GM21360 (cell line): ENCODE measurements around the gene ANKHD1.
"Not testable (repeated sequence)": the region's sequence is repeated elsewhere in the genome, so short reads cannot be mapped to it uniquely, and the experiment has no call there.

Experiments
- ATAC-seq: cut with Tn5 transposase; IDR thresholded peaks from one replicate; pipeline ENCODE4 v1.9.1; 2021; ENCODE audit warnings: mild to moderate bottlenecking, moderate library complexity; ENCODE audit not compliant: unreplicated experiment

The ANKHD1 gene

DNA sequence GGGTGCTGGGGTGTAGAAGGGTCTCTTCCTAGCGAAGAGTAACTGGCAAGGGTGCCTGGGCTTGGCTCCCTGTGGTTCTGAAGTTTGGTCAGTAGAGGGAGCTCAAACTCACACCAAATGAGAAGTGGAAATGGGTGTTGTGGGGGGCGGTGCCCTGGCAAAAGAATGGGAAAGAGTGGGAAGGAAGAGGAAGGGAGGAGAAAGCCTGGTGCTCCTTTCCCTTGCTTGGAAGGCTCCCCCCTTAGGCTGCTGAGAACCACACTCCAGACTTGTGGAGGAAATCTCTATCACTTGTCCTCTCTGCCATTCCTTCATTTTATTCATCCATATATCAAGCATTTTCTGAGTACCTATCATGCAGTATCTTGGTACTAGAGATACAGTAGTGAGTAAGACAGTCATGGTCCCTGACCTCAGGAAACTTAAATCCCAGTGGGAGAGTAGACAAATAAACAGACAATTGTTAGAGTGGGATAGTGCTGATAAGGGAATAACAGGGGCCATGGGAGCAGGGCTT lies 28.6 kb upstream of the ANKHD1 start:
- ATAC-seq: no peak

DNA sequence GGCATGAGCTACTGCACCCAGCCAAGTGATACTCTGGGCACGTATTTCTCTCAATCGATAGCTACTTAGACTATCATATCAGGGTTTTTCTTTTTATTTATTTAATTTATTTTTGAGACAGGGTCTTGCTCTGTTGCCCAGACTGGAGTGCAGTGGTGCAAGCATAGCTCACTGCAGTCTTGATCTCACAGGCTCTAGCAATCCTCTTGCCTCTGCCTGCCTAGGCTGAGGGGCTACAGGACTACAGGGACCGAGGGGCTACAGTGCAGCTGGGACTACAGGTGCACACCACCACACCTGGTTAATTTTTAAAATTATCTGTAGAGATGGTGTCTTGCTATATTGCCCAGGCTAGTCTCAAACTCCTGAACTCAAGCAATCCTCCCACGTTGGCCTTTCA lies 20.3 kb upstream of the ANKHD1 start:
- ATAC-seq: no peak

DNA sequence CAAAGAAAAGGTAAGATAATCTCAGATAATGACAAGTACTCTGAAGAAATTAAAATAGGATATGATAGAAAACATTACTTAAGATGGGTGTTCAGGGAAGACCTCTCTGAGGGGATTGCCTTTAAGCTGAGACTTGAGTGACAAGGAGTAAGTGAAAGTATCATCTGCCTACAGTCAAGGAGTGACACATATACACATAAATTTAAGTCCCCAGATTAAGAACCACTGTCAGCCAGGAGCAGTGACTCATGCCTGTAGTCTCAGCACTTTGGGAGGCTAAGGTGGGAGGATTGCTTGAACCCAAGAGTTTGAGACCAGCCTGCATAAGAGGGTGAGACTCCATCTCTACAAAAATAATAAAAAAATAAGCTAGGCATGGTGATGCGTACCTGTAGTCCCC lies 19.7 kb upstream of the ANKHD1 start:
- ATAC-seq: no peak

DNA sequence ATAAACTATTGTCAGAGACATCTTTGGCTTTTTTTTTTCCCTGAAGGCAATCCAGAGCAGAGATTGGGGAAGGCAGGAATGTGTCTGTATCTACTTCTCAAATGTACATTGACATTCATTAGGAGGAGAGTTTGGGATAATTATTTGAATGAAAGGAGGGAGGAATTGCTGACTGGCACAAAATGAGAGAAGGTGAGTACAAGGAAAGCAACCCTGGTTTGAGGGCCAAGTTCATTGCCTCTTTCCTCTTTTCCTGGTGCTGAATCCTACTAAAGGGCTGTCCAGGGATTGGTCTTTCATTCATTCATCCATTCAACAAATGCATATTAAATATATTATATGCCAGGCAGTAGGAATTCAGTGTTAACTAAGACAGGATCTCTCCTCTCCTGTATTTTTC lies 18.8 kb upstream of the ANKHD1 start:
- ATAC-seq: no peak

DNA sequence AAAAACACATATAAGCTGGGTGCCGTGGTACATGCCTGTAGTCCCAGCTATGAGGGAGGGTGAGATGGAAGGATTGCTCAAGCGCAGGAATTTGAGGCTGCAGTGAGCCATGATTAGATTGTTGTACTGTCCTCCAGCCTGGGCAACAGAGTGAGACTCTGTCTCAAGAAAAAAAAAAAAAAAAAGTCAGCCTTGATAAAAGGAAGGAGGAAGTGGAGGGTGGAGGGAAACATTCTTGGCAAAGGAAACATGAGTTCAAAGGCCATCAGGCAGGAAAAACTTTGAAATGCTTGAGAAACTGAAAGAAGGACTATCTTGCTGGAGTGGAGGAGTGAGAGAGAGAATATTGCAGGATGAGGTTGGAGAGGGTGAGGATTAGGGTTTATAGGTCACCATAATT lies 18.3 kb upstream of the ANKHD1 start:
- no peak for ATAC-seq

DNA sequence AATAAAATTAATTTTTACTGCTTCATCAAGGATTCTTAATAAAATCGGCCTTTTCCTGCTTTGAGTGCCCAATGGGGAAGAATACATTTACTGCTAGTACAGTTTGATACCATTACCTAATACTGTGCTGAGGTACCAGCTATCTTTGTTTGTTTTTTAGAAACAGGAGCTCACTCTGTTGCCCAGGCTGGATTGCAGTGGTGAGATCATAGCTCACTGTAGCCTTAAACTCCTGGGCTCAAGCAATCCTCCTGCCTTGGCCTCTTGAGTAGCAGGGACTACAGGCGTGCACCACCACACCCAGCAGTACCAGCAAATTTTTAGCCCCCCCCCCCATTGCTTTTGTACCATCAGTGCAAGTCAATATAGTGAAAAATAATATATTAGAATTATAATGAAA lies 13.6 kb upstream of the ANKHD1 start:
- ATAC-seq: no peak

DNA sequence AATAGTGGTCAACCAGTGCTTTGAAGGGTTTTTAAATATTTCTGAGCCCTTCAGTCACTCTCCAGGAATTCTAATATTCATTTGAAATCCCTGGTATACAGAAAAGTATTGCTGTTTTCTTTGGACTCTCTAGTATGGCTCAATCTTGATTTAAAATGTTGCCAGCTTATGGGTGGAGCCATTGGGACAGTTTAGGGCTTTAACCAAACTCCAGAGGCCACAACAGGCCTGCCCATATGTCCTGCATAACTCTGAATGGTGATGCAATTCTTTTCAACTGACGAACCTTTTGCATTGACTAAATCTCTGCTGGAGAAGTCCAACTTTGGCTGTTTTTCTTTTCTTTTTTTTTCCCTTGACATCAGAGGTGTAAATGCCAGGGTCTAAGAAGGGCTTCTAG lies 10.3 kb upstream of the ANKHD1 start:
- no peak for ATAC-seq

DNA sequence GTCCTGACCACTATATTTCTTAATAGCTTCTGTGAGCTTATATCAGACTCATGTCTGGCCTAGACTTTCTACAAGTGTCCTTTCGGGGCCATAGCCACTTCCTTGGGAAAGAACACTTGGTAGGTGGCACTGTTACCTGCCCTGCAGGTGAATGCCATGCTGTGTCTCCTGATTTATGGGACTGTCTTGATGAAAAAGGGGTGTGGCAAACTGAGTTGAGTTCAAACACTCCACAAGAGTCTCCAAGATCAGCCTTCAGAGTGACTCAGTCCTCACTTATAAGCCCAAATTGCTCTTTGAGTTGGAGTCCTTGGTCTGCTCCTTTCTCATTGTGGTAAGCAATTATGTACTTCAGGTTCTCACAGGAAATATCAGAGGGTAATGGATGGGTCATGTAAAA lies 9.9 kb upstream of the ANKHD1 start:
- ATAC-seq: no peak

DNA sequence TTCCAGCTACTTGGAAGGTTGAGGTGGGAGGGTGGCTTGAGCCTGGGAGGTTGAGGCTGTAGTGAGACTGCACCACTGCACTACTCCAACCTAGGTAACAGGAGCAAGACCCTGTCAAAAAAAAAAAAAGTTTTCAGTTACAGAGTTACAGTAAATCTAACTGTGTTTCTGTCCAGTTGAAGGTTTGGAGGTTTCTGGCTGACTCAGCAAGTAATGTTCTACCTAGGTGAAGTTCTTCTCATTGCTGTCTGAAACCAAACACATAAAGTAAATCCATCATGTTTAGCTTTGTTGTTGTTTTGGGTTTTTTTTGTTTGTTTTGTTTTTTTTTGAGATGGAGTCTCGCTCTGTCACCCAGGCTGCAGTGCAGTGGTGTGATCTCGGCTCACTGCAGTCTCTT lies 7.9 kb upstream of the ANKHD1 start:
- no peak for ATAC-seq

DNA sequence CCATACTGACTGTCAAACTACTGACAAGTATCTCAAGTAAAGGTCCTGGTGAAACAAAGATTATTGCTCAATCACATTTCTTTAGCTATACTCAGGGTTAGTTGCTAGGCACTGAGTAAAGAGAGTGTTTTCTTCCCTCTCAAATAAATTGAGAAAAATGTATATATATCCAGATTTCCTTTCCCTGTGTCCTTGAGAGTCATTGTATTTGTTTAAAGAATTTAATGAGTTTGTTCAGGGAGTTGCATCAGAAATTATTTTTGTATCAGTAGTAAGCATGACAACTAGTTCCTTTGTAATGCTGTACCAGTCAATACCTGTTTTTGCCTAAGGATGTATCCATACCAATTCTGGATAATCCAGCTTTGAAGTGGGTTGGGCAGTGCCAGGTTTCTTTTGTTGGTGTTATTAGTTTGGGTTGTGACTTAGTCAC lies 3.2 kb upstream of the ANKHD1 start:
- ATAC-seq: no peak

DNA sequence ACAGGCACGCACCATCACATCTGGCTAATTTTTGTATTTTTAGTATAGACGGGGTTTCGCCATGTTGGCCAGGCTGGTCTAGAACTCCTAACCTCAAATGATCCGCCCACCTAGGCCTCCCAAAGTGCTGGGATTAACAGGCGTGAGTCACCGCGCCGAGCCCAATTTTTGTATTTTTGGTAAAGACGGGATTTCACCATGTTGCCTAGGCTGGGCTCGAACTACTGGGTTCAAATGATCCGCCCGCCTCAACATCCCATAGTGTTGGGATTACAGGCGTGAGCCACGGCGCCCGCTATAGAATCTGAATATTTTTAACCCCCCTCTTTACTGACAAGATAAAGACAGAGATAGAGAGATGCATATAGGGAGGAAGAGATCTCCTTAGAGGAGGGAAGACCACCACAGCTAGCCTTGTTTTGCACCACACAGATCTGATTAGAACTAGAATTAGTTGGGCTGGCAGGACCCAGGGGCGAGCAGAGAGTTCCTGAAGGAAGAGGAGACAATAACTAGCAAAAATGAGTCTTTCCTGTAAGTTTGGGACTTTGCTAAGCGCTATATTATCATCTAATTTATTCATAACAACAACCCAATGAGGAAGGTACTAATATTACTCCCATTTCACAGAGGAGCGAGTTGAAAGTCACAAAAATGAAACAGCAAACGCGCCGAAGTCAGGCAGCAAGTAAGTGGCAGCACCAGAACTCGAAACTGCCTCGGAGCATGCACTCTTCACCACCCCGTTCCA lies 1.5 kb upstream of the ANKHD1 start:
- ATAC-seq: peak; percentile 1

DNA sequence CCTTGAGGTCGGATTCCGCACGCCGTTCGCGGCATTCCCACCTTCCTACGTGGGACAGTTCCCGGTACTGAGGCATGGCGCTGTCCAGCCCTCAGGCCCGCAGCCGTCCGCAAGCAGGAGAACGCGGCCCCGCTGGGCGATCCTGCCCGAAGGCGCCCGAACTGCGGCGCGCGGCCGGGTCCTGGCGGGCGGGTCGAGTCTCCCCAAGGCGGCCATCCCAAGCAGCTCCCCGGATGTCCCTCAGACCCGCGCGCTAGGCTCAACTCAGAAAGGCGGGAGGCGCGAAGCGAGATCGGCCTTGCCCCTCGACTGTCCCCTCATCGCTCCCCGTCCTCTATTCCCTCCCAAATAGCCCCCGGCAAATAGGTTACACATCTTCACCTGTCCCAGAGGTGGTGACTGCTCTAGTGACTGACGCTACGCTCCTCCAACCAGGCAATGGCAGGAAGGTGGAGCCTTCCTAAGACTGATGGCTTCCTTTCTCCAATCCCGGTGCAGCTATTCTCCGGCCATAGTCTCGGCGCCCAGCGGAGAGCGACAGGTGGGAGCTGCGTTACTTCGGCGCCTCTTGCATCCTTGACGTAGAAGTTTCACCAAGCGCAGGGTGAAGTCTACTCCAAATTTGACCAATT lies 787 bp upstream of the ANKHD1 start:
- peak; percentile 61 for ATAC-seq

DNA sequence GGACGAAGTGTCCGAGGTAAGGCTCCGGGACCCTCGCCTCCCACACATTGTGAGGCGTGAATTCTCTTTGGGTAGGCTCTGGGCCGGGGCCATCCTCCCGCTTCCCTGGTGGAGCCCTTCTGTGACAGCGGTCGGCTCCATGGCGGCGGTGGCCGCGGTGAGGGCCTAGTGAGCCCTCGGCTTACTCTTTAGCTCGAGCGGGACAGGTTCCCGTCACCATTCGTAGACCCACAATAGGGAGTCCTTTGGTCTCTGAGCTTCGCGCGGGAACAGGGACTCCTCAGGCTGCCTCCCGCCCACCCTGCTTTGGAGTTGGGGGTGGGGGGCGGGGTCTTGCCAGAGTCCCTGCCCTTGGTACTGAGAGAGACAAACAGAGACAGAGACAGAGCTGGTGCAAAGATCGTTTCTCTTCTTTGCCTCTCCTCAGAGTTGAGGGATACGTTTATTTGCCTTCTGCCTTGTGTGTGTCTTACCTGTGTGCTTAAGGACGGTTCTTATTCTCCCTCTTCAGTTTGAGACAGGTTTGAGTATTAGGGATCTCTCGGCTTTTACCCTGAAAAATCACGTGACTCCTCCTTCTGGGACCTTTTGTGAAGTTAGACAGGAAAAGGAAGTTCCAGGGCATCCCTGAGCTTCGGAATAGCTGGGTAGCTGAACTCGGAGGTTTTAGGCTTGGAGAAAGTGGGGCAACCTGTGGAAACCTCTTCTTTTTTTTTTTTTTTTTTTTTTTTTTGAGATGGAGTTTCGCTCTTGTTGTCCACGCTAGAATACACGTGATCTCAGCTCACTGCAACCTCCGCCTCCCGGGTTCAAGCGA lies 833 bp downstream of the ANKHD1 start:
- no peak for ATAC-seq

DNA sequence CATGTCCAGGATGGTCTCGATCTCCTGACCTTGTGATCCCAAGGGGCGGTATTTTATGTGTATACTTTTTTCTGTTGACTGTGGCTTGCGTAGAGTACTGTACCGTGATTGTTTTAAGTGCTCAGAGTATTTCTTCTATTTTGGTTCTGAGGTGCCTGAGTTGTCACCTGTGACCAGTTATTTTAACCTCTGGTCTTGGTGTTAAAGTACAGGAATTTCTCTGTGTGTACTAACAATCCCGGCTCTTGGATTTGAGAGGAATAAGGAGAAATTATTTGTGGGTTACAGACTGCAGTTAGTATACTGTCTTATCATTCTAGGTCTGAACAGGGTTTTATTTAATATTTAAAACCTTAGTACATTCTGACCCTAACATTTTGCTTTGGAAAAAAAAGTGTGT lies 2.0 kb downstream of the ANKHD1 start:
- ATAC-seq: no peak

DNA sequence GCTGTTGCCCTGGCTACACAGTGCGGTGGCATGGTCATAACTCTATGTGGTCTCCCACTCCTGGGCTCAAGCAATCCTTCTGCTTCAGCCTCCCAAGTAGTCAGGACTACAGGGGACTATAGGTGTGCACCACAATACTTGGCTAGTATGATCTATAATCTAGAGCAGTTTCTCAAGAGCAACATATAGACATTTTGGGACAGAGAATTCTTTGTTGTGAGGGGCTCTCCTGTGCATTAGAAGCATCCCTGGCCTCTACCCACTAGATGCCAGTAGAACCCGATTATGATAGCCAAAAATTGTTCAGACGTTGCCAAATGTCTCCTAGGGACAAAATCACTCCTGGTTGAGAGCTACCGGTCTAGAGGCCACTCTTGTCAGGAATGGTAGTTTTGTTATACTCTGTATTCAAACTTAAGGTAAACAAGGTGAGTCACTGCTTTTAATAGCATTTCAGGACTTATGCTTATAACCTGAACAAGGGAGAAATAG lies 7.2 kb downstream of the ANKHD1 start:
- no peak for ATAC-seq

DNA sequence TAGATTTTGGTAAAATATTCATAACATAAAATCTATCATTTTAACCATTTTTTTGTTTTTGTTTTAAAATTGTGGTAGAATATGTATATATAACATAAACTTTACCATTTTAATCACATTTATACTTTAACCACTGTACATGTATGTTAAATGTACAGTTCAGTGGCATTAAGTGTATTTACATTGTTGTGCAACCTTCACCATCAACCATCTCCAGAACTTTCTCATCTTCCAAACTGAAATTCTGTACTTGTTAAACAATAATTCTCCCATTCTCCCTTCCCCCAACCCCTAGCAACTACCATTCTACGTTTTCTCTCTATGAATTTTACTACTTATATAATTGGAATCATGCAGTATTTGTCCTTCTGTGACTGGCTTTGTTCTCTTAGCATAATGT lies 11.6 kb downstream of the ANKHD1 start:
- ATAC-seq: no peak

DNA sequence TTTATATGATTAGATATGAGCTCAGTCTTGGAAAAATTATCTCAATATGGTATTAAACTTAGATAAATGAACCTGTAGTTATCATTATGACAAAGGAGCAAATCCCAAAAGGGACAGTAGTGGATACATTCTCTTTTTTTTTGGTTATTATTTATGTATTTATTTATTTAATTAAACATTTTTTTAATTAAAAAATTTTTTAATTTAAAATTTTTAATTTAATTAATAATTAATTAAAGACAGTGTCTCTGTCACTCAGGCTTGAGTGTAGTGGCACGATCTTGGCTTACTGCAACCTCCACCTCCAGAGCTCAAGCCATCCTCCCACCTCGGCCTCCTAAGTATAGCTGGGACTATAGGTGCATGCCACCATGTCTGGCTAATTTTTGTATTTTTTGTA lies 15.6 kb downstream of the ANKHD1 start:
- no peak for ATAC-seq

DNA sequence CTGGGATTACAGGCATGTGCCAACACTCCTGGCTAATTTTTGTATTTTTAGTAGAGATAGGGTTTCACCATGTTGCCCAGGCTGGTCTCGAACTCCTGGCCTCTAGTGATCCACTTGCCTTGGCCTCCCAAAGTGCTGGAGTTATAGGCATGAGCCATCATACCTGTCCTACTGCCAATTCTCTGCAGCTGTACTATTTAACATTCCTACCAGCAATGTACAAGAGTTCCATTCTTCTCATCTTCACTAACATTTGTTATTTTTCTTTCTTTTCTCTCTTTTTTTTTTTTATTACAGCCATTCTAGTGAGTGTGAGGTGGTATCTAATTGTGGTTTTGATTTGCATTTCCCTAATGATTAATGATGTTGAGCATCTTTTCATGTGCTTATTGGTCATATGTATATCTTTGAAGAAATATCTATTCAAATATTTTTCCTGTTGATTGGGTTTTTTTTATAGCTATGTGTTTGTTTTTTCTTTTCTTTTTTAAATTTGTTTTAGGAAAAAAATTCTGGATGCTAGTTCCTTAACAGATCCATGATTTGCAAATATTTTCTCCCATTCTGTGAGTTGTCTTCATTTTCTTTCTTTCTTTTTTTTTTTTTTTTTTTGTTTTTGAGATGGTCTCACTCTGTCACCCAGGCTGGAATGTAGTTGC lies 17.4 kb downstream of the ANKHD1 start:
- ATAC-seq: no peak

DNA sequence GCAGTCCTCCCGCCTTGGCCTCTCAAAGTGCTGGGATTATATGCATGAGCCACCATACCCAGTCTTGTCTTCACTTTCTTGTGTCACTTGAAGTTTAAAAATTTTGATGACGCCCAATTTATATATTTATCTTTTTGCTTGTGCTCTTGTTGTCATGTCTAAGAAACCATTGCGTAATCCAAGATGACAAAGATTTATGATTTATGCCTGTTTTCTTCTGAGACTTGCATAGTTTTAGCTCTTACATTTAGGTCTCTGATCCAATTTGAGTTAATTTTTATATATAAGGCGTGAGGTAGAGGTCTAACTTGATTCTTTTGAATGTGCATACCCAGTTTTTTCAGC lies 18.6 kb downstream of the ANKHD1 start:
- no peak for ATAC-seq

DNA sequence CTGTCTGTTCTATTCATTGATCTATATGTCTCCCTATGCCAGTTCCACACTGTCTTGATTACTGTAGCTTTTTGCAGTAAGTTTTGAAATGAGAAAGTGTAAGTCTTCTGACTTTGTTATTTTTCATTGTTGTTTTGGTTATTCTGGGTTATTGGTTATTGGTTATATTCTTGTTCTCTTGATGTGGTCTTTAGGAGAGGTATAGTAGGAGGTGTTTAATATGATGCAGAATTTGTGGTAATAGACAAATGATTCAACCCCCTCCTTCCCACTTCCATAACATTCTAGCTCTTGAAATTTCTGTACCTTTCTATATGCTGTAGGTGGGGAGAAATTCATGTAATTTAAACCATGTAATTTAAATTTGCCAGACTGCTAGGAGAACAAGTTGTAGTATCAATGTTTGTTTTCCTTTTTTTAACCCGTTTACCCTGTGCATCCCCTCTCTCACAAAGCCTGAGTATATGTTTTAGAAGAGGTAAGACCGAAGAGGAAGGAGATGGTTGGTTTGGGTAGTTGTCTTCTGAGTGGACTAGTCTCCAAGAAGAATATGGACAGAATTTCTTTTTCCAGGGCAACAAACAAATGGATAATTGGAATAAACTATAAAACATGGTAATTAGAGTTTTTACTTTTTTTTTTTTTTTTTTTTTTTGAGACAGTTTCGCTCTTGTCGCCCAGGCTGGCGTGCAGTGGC lies 19.2 kb downstream of the ANKHD1 start:
- no peak for ATAC-seq

DNA sequence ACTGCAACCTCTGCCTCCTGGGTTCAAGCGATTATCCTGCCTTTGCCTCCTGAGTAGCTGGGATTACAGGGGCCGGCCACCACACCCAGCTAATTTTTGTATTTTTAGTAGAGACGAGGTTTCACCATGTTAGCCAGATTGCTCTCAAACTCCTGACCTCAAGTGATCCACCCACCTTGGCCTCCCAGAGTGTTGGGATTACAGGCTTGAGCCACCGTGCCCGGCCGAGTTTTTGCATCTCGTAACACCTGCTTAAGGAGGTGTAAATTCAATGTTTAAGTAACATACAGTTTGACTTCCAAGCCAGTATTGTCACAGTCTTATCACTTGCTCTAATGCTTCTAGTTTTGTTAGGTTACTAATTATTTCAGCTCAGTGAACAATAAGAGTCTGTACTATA lies 19.7 kb downstream of the ANKHD1 start:
- ATAC-seq: not testable (repeated sequence)
